ACC112 (cell line): ENCODE data around the gene CARHSP1.

ENCODE experiments used
- H2AFZ ChIP-seq: fragments of 200-600 bp; sonication (generic); one replicate; pipeline ENCODE4 v1.6.0; 2017; ENCODE audit warnings: antibody characterized with exemption, low read length; ENCODE audit not compliant: unreplicated experiment
- H3K27ac ChIP-seq: fragments of 200-600 bp; sonication (generic); 2 replicates; pipeline ENCODE4 v1.5.1; 2014; ENCODE audit warnings: low read depth, mild to moderate bottlenecking, antibody characterized with exemption, low read length, moderate library complexity
- H3K27me3 ChIP-seq: fragments of 200-600 bp; sonication (generic); 2 replicates; pipeline ENCODE4 v1.6.1; 2014; ENCODE audit warnings: mild to moderate bottlenecking, antibody characterized with exemption, low read length, moderate library complexity, mixed read lengths; ENCODE audit not compliant: insufficient read depth
- H3K36me3 ChIP-seq: fragments of 200-600 bp; sonication (generic); 2 replicates; pipeline ENCODE4 v1.6.1; 2016; ENCODE audit warnings: mild to moderate bottlenecking, antibody characterized with exemption, low read length, moderate library complexity, mixed read lengths; ENCODE audit not compliant: insufficient read depth
- H3K4me1 ChIP-seq: fragments of 200-600 bp; sonication (generic); one replicate; pipeline ENCODE4 v1.6.1; 2016; ENCODE audit warnings: low read length, mixed read lengths; ENCODE audit not compliant: insufficient read depth, unreplicated experiment, control insufficient read depth
- H3K4me3 ChIP-seq: fragments of 200-600 bp; sonication (generic); 2 replicates; pipeline ENCODE4 v1.5.1; 2014; ENCODE audit warnings: mild to moderate bottlenecking, low read depth, low read length
- H3K79me2 ChIP-seq: fragments of 200-600 bp; sonication (generic); one replicate; pipeline ENCODE4 v1.6.0; 2016; ENCODE audit warnings: low read length; ENCODE audit not compliant: control insufficient read depth, unreplicated experiment, insufficient read depth

CARHSP1 gene

DNA sequence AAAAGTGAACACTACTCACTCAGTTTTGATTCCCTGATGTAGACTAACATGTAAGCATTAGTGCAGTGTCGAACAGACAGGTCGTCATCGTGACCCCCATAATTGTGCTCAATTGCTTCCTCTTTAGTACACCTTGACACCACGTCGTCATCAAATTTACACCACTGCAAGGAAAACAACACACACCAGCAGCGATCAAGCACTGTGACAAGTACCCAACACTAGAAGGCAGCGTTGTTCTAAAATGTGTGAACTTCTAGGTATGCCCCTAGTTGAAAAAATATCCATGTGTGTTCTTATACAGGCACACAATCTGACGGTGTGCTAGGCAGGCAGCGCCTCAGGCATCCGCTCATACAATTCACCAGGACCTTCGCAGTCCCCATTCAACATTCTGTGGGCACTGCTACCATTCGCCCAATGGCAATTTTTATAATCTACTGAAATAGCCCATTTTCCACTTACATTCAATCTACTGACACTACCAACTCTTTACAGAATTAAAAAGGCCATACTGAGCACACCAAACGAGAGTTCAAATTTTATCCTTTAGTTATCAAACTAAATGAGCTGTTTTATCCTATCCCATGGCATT is 36.5 kb upstream of the CARHSP1 start:
- Histone ChIP-seq H3K27ac (no peak overlapping the region), H2AFZ (no peak overlapping the region), H3K36me3 (peaks cover 43% of the 10 kb centered on the region; the same call in 1 of the 2 replicates), H3K4me3 (no peak overlapping the region), H3K4me1 (no peaks in the 10 kb centered on the region), H3K79me2 (peaks cover 6% of the 10 kb centered on the region), H3K27me3 (no peaks in the 10 kb centered on the region)

DNA sequence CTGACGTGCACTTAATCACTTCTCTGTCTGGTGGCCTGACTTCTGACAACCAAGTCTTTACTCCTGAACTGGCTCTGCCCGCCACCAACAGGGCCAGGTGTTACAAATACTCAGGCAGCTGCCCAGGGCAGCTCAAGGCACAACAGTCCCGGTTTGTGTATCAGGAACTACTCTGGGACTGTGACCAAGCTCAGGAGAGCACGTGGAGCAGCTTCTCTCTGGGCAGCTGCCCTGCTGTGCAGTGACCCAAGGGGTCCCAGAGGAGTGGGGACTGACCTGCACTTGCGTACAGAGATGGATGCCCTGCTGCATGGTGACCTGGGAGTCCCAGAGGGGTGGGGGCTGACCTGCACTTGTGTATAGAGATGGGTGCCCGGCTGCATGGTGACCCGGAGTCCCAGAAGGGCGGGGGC is 35.2 kb upstream of the CARHSP1 start:
- Histone ChIP-seq H3K27ac (no peak overlapping the region), H3K4me1 (no peaks in the 10 kb centered on the region), H2AFZ (no peak overlapping the region), H3K4me3 (no peak overlapping the region), H3K79me2 (peaks cover 3% of the 10 kb centered on the region), H3K27me3 (no peaks in the 10 kb centered on the region), H3K36me3 (peaks cover 48% of the 10 kb centered on the region)

GRCh38 chr16:8903004-8903403 is 34.2 kb upstream of the CARHSP1 start:
- Histone ChIP-seq H3K4me3 (no peak overlapping the region), H3K79me2 (no peaks in the 10 kb centered on the region), H3K27ac (no peak overlapping the region), H2AFZ (no peak overlapping the region), H3K36me3 (peaks cover 48% of the 10 kb centered on the region), H3K27me3 (no peaks in the 10 kb centered on the region), H3K4me1 (no peaks in the 10 kb centered on the region)

- Histone ChIP-seq H2AFZ (no peak overlapping the region), H3K27ac (no peak overlapping the region), H3K79me2 (no peaks in the 10 kb centered on the region), H3K4me3 (no peak overlapping the region), H3K4me1 (no peaks in the 10 kb centered on the region), H3K36me3 (peaks cover 42% of the 10 kb centered on the region), H3K27me3 (no peaks in the 10 kb centered on the region)
These were observed 32.6 kb upstream of the CARHSP1 start for GRCh38 chr16:8901320-8901861.

DNA sequence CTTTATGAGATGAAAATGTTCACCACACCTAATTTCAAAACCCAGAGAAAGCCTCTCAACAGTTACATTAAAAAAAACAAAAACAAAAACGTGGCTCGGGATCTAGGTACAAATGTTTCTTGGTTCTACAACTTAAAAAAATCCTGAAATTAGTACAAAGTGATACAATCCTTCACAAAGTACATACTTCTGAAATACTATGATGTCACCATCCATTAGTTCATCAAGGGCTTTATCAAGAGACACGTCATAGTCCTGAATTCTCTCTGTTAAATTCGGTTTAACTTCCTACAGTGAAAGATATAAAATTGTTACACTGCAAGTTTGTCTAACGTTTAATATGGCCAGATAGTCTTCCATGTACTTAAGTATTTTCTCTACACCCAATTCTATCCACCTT is 31.5 kb upstream of the CARHSP1 start:
- peaks cover 40% of the 10 kb centered on the region for H3K36me3 ChIP-seq
- no peak overlapping the region for H2AFZ ChIP-seq
- H3K27me3 ChIP-seq, result no peaks in the 10 kb centered on the region
- no peak overlapping the region for H3K4me3 ChIP-seq
- no peaks in the 10 kb centered on the region for H3K79me2 ChIP-seq
- H3K27ac ChIP-seq, result no peak overlapping the region
- no peaks in the 10 kb centered on the region for H3K4me1 ChIP-seq

DNA sequence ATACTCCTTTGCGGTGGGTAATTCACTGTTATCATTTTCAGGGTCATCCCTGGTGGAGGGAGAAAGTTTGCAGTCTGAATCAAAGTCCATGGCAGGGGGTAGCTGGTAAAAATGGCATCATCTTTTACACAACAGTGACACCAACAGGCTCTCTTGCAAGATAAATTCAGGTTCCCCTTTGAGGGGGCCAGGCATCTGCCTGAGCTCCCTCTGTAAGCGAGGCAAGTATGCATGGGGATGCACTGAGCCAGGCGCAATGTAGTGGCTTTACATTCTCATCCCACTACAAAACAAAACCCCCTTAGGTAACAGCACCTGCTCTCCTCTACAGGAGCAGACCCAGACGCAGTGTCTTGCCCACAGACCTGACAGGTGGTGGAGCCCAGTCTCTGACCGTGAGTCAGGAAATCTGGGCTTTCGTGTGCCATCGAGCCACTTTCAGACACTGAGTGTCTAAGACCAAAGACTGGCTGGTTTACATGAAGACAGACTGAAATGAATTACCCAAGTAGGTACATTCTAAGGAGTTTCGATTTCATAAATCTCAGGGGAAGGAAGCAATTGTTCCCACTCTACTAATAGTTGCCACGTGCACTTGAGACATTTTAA is 31.0 kb upstream of the CARHSP1 start:
- Histone ChIP-seq H3K4me1 (no peaks in the 10 kb centered on the region), H3K79me2 (no peaks in the 10 kb centered on the region), H3K36me3 (peaks cover 44% of the 10 kb centered on the region), H3K4me3 (no peak overlapping the region), H3K27ac (no peak overlapping the region), H3K27me3 (no peaks in the 10 kb centered on the region), H2AFZ (no peak overlapping the region)

DNA sequence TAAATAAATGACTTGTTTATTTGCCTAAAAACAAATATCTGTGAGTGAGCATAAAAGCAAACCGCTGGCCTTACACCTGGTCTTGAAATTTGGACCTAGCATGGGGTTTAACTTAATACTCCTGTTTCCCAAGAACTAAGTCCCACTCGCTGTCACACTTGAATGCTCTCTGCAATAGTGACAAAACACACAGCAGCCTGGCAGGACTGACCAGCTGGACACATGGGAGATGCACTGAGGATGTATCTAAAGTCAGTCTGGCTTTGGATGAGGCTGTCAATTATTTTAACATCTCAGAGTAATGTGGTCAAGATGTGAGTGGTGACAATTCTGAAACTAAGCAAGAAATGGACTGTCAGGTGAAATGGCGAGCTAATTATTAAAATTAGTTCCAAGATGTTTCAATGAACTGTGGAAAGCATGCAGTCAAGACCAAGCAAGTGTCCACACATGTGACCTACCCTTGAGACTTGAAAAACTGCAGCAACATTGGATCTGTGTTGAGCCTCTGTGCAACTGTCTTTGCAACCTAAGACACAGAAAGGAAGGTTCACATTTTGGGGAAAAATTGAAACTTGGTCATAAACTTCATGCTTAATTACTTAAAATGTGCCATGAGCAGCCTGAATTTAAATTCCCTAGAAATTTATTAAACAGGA is 30.0 kb upstream of the CARHSP1 start:
- Histone ChIP-seq H3K27ac (no peak overlapping the region), H3K36me3 (peaks cover 50% of the 10 kb centered on the region)

GRCh38 chr16:8894736-8895334 is 26.0 kb upstream of the CARHSP1 start:
- H3K36me3 ChIP-seq, result peaks cover 37% of the 10 kb centered on the region

More for the DNA sequence above, 30.0 kb upstream of the CARHSP1 start:
- no peak overlapping the region for H3K4me3 ChIP-seq
- no peaks in the 10 kb centered on the region for H3K79me2 ChIP-seq
- H3K4me1 ChIP-seq, result no peaks in the 10 kb centered on the region
- no peaks in the 10 kb centered on the region for H3K27me3 ChIP-seq
- no peak overlapping the region for H2AFZ ChIP-seq

DNA sequence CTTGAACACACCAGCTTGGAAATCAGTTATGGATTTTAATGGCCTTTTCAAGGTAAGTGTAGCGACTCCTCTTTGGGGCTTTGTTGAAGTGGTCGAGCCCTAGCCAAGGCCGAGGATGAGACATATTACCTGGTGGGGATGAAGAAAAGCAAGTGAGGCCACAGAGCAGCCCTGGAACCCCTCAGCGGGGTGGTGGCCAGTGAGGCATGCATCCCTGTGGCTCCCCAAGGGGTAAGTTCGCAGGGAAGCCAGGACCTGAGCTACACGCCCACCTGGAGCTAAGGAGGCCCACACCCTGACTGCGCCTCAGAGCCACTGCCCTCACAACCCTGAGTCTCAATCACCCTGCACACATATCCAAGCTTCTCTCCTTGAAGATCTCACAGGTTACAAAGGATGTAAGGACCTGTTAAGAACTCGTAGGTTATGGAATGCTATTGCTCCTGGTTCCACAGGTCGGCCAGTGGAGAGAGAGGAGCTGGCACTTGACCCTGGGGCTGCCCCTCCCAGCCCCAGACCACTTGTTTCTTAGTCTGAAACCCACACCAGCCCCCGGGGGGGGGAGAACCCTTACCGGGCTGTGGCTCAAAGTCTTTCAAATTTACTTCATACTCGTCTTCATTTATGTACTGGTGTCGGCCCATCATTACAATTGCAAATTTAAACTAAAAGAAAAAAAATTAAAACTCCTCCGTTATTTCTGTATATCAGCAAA is 25.3 kb upstream of the CARHSP1 start:
- H3K4me3 ChIP-seq, result no peak overlapping the region
- no peaks in the 10 kb centered on the region for H3K27me3 ChIP-seq
- no peak overlapping the region for H3K27ac ChIP-seq
- H3K79me2 ChIP-seq, result no peaks in the 10 kb centered on the region
- H3K36me3 ChIP-seq, result peaks cover 36% of the 10 kb centered on the region
- no peak overlapping the region for H2AFZ ChIP-seq
- no peaks in the 10 kb centered on the region for H3K4me1 ChIP-seq

More at GRCh38 chr16:8894736-8895334, 26.0 kb upstream of the CARHSP1 start:
- Histone ChIP-seq H3K27ac (no peak overlapping the region), H3K27me3 (no peaks in the 10 kb centered on the region), H3K4me3 (no peak overlapping the region), H3K4me1 (no peaks in the 10 kb centered on the region), H2AFZ (no peak overlapping the region), H3K79me2 (no peaks in the 10 kb centered on the region)

- H3K4me3 ChIP-seq, result no peak overlapping the region
- H3K27ac ChIP-seq, result no peak overlapping the region
- no peak overlapping the region for H2AFZ ChIP-seq
- peaks cover 32% of the 10 kb centered on the region for H3K36me3 ChIP-seq
- no peaks in the 10 kb centered on the region for H3K79me2 ChIP-seq
- no peaks in the 10 kb centered on the region for H3K27me3 ChIP-seq
- H3K4me1 ChIP-seq, result peaks cover 5% of the 10 kb centered on the region
These were observed 24.6 kb upstream of the CARHSP1 start for GRCh38 chr16:8893426-8893825.
